Esophagus (tissue), 2 donors: Measurements from ENCODE around the gene LCT. TPM values are rescaled to one million over a fixed set of nuclear protein-coding genes. Genes with fewer than 3 reads are reported as not detected.

ENCODE experiments used
- H3K27ac ChIP-seq, 2 donors: one replicate each; pipeline ENCODE4 v1.5.1; 2013; ENCODE audit warnings: low read depth in 2 of 2, mild to moderate bottlenecking in 2 of 2, inconsistent platforms in 1 of 2, low read length in 1 of 2, moderate library complexity in 1 of 2
- H3K27me3 ChIP-seq, 2 donors: one replicate each; pipeline ENCODE4 v1.6.1; 2013; ENCODE audit warnings: low read length in 2 of 2, control low read depth in 1 of 2, mild to moderate bottlenecking in 1 of 2; ENCODE audit not compliant: insufficient read depth in 2 of 2, control insufficient read depth in 1 of 2
- H3K36me3 ChIP-seq, 2 donors: one replicate each; pipeline ENCODE4 v1.6.1; 2013; ENCODE audit warnings: low read length in 1 of 2; ENCODE audit not compliant: control insufficient read depth in 2 of 2, insufficient read depth in 2 of 2
- H3K4me1 ChIP-seq, 2 donors: one replicate each; pipeline ENCODE4 v1.6.1; 2013; ENCODE audit warnings: low read length in 1 of 2; ENCODE audit not compliant: control insufficient read depth in 2 of 2, insufficient read depth in 2 of 2
- H3K4me3 ChIP-seq, 2 donors: one replicate each; pipeline ENCODE4 v1.5.1; 2013; ENCODE audit warnings: low read length in 2 of 2, mild to moderate bottlenecking in 2 of 2, low read depth in 1 of 2, moderate library complexity in 1 of 2
- H3K9me3 ChIP-seq, 2 donors: one replicate each; pipeline ENCODE4 v1.6.1; 2013; ENCODE audit warnings: mild to moderate bottlenecking in 2 of 2, low read depth in 1 of 2, low read length in 1 of 2, moderate library complexity in 1 of 2; ENCODE audit not compliant: control insufficient read depth in 2 of 2, insufficient read depth in 1 of 2
- WGBS, 2 donors: extraction: QIAGEN DNeasy Blood & Tissue Kit; methylation state at CpG; one replicate each; pipeline ENCODE4 v1.1.7; 2013; 5-methylcytosine and 5-hydroxymethylcytosine counted together
- polyA plus RNA-seq, 2 donors: library from polyadenylated mRNA; stranded (reverse); fragments of 200-250 nt; gene quantifications; one replicate each; pipeline ENCODE4 v1.2.3, GENCODE V29; 2013
- donor health status: healthy with polysubstance abuse.
- donor health status: Bipolar disorder and iron deficiency.

The LCT gene
- polyA plus RNA-seq, 2 donors: 0.01 TPM; not detected in 1

- H3K27me3 ChIP-seq: no peaks in the 10 kb centered on the region
- peaks cover 8 to 13% of the 10 kb centered on the region in 2 donors for H3K36me3 ChIP-seq
- H3K27ac ChIP-seq: no peak overlapping the region
- no peaks in the 10 kb centered on the region for H3K4me1 ChIP-seq
- 78 to 88% methylated on average over 4 of the region's 4 CpGs for WGBS, 2 donors
- no peak overlapping the region for H3K4me3 ChIP-seq
- H3K9me3 ChIP-seq: no peaks in the 10 kb centered on the region
Observed at GRCh38 chr2:135862718-135863117, 25.7 kb upstream of the LCT start.

GRCh38 chr2:135853401-135853800, 16.4 kb upstream of the LCT start:
- Histone ChIP-seq H3K4me1 (no peaks in the 10 kb centered on the region), H3K9me3 (no peaks in the 10 kb centered on the region), H3K36me3 (peaks cover 4 to 10% of the 10 kb centered on the region in 2 donors), H3K27me3 (no peaks in the 10 kb centered on the region), H3K27ac (no peak overlapping the region), H3K4me3 (no peak overlapping the region)

DNA sequence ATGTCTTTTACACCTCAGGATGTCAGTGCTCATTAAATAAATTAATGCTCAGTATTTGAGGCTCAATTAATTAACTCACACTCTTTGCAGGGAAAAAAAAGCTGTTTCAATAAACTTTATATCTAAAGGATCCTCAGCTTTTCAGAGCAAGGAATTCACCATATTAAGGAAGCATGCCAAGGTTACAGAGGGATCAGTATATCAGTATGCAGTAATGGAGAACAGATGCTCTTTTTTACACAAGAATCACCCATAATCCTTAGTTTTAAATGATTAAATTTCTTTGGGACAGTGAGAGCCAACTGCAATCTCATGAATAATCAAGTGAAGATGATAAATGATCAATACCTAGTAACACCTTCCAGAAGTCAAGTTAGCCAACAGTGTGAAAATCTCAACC, 14.9 kb upstream of the LCT start:
- H3K4me1 ChIP-seq: no peaks in the 10 kb centered on the region
- peaks cover 4 to 5% of the 10 kb centered on the region in 2 donors for H3K36me3 ChIP-seq
- no peak overlapping the region for H3K27ac ChIP-seq
- H3K27me3 ChIP-seq: no peaks in the 10 kb centered on the region
- no peak overlapping the region for H3K4me3 ChIP-seq
- H3K9me3 ChIP-seq: no peaks in the 10 kb centered on the region

GRCh38 chr2:135850892-135851668, 14.1 kb upstream of the LCT start:
- 82 to 89% methylated on average over 17 of the region's 17 CpGs for WGBS, 2 donors
- Histone ChIP-seq H3K4me3 (no peak overlapping the region), H3K9me3 (no peaks in the 10 kb centered on the region), H3K27me3 (no peaks in the 10 kb centered on the region), H3K4me1 (no peaks in the 10 kb centered on the region), H3K27ac (no peak overlapping the region), H3K36me3 (peaks cover 5% of the 10 kb centered on the region in 2 donors)

- H3K27me3 ChIP-seq: no peaks in the 10 kb centered on the region
- H3K27ac ChIP-seq: no peak overlapping the region
- no peak overlapping the region for H3K4me3 ChIP-seq
- H3K9me3 ChIP-seq: no peaks in the 10 kb centered on the region
- 91 to 96% methylated on average over 3 of the region's 3 CpGs for WGBS, 2 donors
- peaks cover 5 to 8% of the 10 kb centered on the region in 2 donors for H3K36me3 ChIP-seq
- H3K4me1 ChIP-seq: no peaks in the 10 kb centered on the region
Observed at GRCh38 chr2:135849087-135849486, 12.1 kb upstream of the LCT start.

DNA sequence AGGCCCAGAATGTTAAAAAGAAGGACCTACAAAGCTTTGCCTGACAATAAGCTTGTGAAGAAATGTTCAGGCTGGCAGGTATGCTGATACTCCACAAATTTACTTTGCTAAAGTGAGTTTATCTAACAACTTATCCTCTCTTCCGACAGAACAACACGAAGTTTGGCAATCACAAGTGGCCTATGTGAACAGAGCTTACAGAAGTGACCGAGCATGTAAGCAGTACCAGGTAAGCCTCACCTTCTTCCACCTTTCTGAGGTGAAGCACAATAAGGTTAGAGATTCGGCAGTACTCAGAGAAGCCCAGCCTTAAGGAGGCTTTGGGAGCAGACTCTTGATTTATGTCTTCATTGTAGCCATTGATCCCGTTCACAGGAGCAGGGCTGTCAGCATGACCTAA, 9.0 kb upstream of the LCT start:
- no peak overlapping the region for H3K4me3 ChIP-seq
- no peaks in the 10 kb centered on the region for H3K4me1 ChIP-seq
- WGBS, 2 donors: 94 to 96% methylated on average over 5 of the region's 5 CpGs
- no peaks in the 10 kb centered on the region for H3K9me3 ChIP-seq
- peaks cover 5 to 11% of the 10 kb centered on the region in 2 donors for H3K36me3 ChIP-seq
- H3K27ac ChIP-seq: no peak overlapping the region
- no peaks in the 10 kb centered on the region for H3K27me3 ChIP-seq

DNA sequence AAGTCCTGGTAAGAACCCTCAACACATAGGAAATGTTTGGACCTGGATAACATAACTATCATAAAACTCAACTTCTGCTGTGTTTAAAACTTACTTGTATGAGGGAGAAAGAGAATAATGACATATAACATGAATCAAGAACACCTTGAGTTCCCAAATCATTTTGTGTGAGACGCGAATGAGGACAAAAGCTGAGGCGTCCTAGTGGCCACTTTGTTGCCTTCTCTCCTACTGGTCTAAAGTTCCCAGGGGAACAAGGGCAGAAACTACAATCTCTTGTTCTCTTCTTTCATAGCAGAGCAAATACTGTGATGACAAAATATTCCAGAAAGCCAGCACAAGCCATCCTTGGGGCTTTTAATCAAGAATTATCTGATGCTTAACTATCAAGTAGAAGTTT, 8.3 kb upstream of the LCT start:
- Histone ChIP-seq H3K36me3 (peaks cover 5 to 11% of the 10 kb centered on the region in 2 donors), H3K9me3 (no peaks in the 10 kb centered on the region), H3K27ac (no peak overlapping the region), H3K4me1 (no peaks in the 10 kb centered on the region), H3K4me3 (no peak overlapping the region), H3K27me3 (no peaks in the 10 kb centered on the region)
- WGBS, 2 donors: 92 to 94% methylated on average over 3 of the region's 3 CpGs

GRCh38 chr2:135844301-135844895, 7.4 kb upstream of the LCT start:
- Histone ChIP-seq H3K36me3 (peaks cover 5 to 11% of the 10 kb centered on the region in 2 donors), H3K4me3 (no peak overlapping the region)

GRCh38 chr2:135843671-135844070, 6.7 kb upstream of the LCT start:
- WGBS, 2 donors: 95% methylated on average over 3 of the region's 3 CpGs
- H3K27ac ChIP-seq: no peak overlapping the region
- H3K4me1 ChIP-seq: no peaks in the 10 kb centered on the region
- no peak overlapping the region for H3K4me3 ChIP-seq
- no peaks in the 10 kb centered on the region for H3K9me3 ChIP-seq
- H3K36me3 ChIP-seq: peaks cover 2 to 11% of the 10 kb centered on the region in 2 donors
- H3K27me3 ChIP-seq: no peaks in the 10 kb centered on the region

More at GRCh38 chr2:135844301-135844895, 7.4 kb upstream of the LCT start:
- Histone ChIP-seq H3K9me3 (no peaks in the 10 kb centered on the region), H3K27me3 (no peaks in the 10 kb centered on the region), H3K27ac (no peak overlapping the region), H3K4me1 (no peaks in the 10 kb centered on the region)
- WGBS, 2 donors: 86 to 93% methylated on average over 12 of the region's 12 CpGs

DNA sequence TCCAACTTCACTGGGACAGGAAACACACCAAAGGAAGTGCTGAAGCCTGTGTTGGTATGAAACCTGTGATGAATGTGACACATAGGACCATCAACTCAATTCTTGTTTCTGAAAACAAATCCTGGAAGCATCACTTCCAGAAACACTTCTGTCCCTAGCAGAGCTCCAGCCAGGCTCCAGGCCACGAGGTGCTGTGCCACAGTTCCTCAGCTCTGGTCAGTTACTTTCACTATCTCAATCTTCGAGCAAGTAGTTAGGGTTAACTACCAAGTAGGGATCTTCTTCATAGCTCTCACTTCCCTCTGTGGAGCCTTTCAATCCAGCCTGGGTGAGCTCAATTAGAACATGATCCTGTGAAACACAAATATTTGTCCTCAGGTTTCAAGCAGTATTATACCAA, 3.6 kb upstream of the LCT start:
- Histone ChIP-seq H3K27me3 (no peaks in the 10 kb centered on the region), H3K4me1 (no peaks in the 10 kb centered on the region), H3K9me3 (no peaks in the 10 kb centered on the region), H3K36me3 (peaks cover 2 to 7% of the 10 kb centered on the region in 2 donors), H3K4me3 (no peak overlapping the region), H3K27ac (no peak overlapping the region)
- 58 to 64% methylated on average over 2 of the region's 2 CpGs for WGBS, 2 donors
